Fibroblast of the aortic adventitia (primary cell): ENCODE measurements around the gene STXBP2. TPM values are rescaled to one million over a fixed set of nuclear protein-coding genes. Genes with fewer than 3 reads are reported as not detected.

ENCODE experiments used
- DNase-seq: peaks from one replicate; pipeline ENCODE4 v3.0.0-alpha.2; 2010; ENCODE audit warnings: low read depth
- H3K4me3 ChIP-seq: 2 replicates; pipeline ENCODE4 v1.5.1; 2011; ENCODE audit warnings: low read depth, mild to moderate bottlenecking, control low read depth, low read length, moderate library complexity
- total RNA-seq: library from RNA; depleted of rRNA; stranded (reverse); fragments of >200 nt; gene quantifications from 2 replicates; pipeline ENCODE4 v1.2.3, GENCODE V29; 2012; ENCODE audit warnings: low replicate concordance
- TF ChIP-seq, protein P1 (sequence below): IDR thresholded peaks from 2 replicates; pipeline ENCODE4 v1.5.1; 2011; ENCODE audit warnings: mild to moderate bottlenecking, low read length, control low read depth, inconsistent platforms; ENCODE audit not compliant: insufficient read depth

The STXBP2 gene
- total RNA-seq, 1 donor: 0.90 TPM

DNA sequence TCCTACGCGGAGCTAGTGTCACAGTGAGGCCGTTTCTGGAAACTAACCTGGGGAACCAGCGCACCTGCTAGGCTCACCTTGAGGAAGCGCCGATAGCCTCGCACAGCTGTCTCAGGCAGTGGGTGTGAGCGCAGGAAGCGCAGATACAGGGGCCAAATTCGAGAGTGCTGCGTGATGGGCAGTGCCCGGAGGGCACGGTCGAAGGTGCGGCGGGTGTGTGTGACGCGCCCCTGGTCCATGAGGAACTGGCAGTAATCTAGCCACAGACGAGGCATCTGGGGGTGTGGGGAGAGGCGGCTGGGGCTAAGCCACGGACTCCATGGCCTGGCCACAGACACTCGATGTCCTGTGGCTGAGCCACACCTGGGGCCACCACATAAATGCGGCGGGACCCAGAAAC, 9.7 kb upstream of the STXBP2 start:
- H3K4me3 ChIP-seq: no peak overlapping the region
- TF ChIP-seq, protein P1, sequence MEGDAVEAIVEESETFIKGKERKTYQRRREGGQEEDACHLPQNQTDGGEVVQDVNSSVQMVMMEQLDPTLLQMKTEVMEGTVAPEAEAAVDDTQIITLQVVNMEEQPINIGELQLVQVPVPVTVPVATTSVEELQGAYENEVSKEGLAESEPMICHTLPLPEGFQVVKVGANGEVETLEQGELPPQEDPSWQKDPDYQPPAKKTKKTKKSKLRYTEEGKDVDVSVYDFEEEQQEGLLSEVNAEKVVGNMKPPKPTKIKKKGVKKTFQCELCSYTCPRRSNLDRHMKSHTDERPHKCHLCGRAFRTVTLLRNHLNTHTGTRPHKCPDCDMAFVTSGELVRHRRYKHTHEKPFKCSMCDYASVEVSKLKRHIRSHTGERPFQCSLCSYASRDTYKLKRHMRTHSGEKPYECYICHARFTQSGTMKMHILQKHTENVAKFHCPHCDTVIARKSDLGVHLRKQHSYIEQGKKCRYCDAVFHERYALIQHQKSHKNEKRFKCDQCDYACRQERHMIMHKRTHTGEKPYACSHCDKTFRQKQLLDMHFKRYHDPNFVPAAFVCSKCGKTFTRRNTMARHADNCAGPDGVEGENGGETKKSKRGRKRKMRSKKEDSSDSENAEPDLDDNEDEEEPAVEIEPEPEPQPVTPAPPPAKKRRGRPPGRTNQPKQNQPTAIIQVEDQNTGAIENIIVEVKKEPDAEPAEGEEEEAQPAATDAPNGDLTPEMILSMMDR: no peak
- no peak for DNase-seq

DNA sequence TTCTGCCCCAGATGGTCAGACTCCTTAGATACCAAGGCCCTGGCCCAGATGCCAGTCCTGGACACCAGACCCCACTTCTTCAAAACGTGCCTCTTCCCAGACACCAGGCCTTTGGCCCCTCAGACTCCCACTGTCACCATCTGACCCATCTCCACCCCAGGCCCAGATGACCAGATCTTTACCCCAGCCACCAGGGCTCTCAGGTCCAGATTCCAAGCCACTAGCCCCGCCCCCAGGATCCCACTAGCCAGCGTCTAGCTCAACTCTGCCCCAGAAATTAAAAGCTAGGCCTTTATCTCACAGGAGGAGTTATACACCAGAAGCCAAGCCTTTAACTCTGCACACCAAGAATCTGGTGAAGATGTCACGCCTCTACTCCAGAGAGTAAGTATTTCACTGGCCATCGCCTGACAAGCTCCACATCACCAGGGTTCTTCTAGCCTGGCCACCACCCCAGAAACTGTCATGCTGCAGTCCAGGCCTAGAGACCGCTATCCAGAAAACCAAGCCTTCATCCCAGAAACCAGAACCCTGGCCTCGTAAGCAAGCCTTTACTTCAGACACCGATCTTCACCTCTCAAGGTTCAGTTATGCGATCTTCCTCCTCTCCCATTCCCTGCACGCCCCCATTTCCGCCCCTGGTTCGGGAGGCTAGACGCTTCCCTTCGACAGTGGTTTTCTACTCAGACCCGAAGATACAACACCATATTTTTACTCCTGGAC, 8.2 kb upstream of the STXBP2 start:
- peak overlapping the region; percentile 99 for H3K4me3 ChIP-seq

DNA sequence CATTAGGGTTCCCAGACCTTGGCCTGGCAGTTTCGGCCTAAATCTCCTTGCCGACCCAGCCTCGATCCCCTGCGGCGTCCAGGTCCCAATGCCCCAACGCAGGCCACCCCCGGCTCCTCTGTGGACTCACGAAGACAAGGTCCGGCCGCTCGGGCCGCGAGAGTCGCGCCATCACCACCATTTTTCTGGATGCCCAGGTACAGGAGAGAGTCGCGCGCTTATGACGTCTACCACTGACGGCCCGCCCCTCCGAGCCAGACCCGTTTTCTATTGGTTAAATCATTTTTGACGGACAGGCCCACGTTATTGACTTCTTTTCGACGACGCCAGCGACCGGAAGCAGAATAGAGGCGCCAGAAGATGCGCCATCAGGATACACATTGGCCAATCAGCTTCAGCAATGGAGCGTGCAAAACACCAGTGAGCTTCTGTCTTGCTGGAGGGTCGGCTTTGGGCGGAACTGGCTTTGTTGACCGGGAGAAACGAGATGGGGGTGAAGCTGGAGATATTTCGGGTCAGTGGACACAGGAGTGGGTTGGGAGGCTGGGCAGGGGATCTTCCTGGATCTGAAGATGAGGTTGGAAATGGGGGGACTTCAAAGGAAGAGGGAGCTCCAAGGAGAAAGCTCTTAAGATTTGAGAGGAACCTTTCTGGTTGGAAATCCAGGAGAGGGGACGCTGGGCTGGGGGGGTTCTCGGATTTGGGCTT, 7.4 kb upstream of the STXBP2 start, which contains the start of the genes PET100 and XAB2:
TSS of gene PET100 (plus strand) at position 447 of the 708 bp plus-strand sequence. CDS start at position 488, 41 bp downstream.
TSS of gene XAB2 (minus strand) at position 199 of the 708 bp plus-strand sequence. CDS start at position 181, 18 bp downstream.
- peak within 1 kb of the TSS; percentile 99 for H3K4me3 ChIP-seq
- TF ChIP-seq, protein P1: no peak
- DNase-seq: peak; percentile 99

More for the DNA sequence above, 8.2 kb upstream of the STXBP2 start:
- TF ChIP-seq, protein P1: no peak
- DNase-seq: no peak

DNA sequence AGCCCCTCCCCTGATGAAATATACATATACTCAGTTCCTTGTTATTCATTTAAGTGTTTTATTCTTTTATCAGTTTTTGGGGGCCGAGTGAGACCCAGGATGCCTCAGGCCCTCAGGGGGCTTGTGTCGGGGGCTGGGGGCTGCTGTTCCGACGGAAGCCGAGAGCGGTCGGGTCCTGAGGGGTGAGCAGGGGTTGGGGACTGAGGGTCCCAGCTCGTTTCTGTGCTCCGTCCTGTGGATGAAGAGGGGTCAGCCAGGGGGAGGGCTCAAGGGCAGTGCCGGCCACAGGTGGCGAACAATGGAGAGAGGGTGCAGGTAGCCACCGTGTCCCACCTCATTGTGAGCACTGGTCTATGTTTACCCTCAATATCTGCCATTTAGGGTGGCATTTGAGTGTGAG, 5.3 kb upstream of the STXBP2 start:
- no peak for DNase-seq
- TF ChIP-seq, protein P1: no peak
- H3K4me3 ChIP-seq: no peak overlapping the region

DNA sequence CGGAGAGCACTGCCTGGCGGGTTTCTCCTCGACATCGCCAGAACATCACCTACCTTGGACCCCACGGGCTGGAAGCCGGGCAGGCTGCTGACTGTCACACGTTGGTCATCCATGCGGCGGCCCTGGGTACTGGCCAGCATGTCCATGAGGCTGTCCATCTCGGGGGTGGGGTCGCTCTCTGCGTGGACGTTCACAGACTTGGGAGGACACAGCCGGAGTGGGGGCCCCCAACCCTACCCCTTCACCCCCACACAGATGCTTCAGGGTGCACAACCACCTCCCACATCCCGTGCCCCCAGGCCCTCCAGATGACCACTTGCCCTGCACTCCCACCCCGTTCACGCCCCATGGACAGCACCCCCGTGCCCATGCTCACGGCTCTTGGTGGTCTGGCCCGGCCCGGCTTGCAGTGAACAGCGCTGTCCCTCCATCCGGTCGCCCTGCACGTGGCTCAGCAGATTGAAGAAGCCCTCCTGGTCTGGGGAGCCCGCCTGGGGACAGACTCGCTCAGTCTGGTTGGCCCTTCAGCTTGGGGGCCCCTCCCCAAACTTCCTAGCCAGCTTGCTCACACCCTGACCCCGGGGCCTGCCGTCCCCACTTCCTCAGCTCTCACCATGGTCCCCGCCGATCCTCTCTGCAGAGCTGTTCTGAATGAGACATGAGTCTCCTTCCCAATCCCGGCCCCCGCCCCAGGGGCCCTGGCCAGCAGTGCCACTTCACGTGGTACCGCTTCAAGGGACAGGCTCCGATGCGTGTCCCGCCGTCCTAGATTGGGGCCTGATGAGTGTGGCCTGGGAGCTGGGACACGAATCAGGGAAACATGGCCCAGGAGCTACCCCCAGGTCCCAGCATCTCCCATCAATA, 4.3 kb upstream of the STXBP2 start:
- H3K4me3 ChIP-seq: no peak overlapping the region
- DNase-seq: no peak
- TF ChIP-seq, protein P1: no peak

DNA sequence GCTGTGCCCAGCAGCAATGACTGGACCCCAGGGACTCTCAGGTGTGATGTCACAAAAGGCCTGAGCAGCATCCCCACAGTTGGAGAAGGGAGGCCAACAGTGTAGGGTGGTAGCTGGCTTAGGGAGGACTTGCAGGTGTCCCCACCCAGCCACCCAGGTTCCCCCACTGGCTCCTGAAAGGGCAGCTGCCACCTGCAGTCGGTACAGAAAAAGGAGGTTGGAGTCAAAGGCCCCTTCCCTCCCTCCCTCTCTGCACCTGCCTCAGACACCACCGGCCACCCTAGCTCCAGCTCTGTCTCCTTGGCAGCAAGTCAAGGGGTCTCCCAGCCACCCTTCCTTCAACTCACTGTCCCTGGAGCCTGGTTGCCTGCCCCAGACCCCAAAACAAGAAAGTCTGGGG, 3.2 kb upstream of the STXBP2 start, which contains the start of gene PCP2:
TSS of gene PCP2 (minus strand) at position 22 of the 400 bp plus-strand sequence. CDS start 262 bp downstream, outside the sequence.
- TF ChIP-seq, protein P1: no peak
- H3K4me3 ChIP-seq: no peak within 1 kb of the TSS
- no peak for DNase-seq
